NB4 (cell line): ENCODE measurements around the gene BMP7.

Experiments
- CTCF ChIP-seq: IDR thresholded peaks from one replicate; pipeline ENCODE4 v1.5.1; 2012; ENCODE audit warnings: low read depth, low read length
- MAX ChIP-seq: IDR thresholded peaks from 2 replicates; pipeline ENCODE4 v1.6.1; 2011; ENCODE audit warnings: low read depth, low read length
- POLR2A ChIP-seq: IDR thresholded peaks from 2 replicates; pipeline ENCODE4 v1.6.1; 2011; ENCODE audit warnings: mild to moderate bottlenecking; ENCODE audit not compliant: insufficient read length; ENCODE audit errors: extremely low read depth

DNA sequence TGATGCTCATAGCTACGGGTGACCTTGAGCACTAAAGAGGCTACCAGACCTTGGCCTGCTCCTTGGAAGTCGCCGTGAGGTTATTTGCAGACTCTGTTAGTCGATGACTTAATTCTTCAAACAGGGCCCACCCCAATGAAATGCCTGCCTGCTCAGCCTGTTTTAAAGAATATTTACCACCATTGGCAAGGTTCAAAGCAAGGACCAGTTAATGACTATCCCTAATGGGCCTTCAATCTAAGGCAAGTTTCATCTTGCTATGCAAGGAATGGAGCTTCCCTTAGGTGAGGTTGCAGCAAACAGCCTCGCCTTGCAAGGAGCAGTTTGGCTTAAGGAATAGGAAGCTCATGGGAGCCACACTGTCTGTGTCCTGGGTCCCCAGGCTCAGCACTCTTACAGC lies 40.3 kb upstream of the BMP7 start:
- TF ChIP-seq CTCF: no peak
- TF ChIP-seq MAX: no peak
- no peak for TF ChIP-seq POLR2A
